ENCODE results near the gene LMAN2. TPM values are rescaled to one million over a fixed set of nuclear protein-coding genes. Genes with fewer than 3 reads are reported as not detected.

LMAN2 gene
- polyA plus RNA-seq, 1 donor (not counting 4 experiments of a cell fraction or from before 2014, with no cell fraction given) = 105 TPM

GRCh38 chr5:177315411-177315810 lies 36.1 kb downstream of the LMAN2 start:
- H3K4me1 ChIP-seq (ENCODE audit: control insufficient read depth, extremely low read depth, insufficient read depth, low read length) = peaks cover 18% of the 10 kb centered on the region
- TF ChIP-seq EZH2 (IDR thresholded peaks at IDR 0.05; ENCODE audit: low read length) = no peak
- TF ChIP-seq, protein P1, sequence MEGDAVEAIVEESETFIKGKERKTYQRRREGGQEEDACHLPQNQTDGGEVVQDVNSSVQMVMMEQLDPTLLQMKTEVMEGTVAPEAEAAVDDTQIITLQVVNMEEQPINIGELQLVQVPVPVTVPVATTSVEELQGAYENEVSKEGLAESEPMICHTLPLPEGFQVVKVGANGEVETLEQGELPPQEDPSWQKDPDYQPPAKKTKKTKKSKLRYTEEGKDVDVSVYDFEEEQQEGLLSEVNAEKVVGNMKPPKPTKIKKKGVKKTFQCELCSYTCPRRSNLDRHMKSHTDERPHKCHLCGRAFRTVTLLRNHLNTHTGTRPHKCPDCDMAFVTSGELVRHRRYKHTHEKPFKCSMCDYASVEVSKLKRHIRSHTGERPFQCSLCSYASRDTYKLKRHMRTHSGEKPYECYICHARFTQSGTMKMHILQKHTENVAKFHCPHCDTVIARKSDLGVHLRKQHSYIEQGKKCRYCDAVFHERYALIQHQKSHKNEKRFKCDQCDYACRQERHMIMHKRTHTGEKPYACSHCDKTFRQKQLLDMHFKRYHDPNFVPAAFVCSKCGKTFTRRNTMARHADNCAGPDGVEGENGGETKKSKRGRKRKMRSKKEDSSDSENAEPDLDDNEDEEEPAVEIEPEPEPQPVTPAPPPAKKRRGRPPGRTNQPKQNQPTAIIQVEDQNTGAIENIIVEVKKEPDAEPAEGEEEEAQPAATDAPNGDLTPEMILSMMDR (optimal IDR thresholded peaks at IDR 0.05 in 1 of 3, IDR thresholded peaks at IDR 0.05 in 1 of 3, conservative IDR thresholded peaks at IDR 0.05 in 1 of 3; ENCODE audit: extremely low read depth in 1 of 3, insufficient read depth in 2 of 3, low read length in 3 of 3) = no peak
- DNase-seq (ENCODE audit: low read depth, low spot score) = no peak
- H3K27ac ChIP-seq (ENCODE audit: control insufficient read depth, insufficient read depth, low read length) = no peak overlapping the region
- dilution Hi-C loops (cut with MboI; ENCODE audit: extremely low pct_ligation_motif_present, low sequenced_read_pairs) = no loop called here
- no peak overlapping the region for H3K4me3 ChIP-seq (ENCODE audit: control insufficient read depth in 2 of 3, extremely low read depth in 1 of 3, insufficient read depth in 2 of 3, low read depth in 1 of 3, low read length in 3 of 3)
- H4K20me1 ChIP-seq (ENCODE audit: control insufficient read depth, extremely low read depth, insufficient read depth, low read length) = no peaks in the 10 kb centered on the region
- no peak overlapping the region for H3K9ac ChIP-seq (ENCODE audit: control insufficient read depth, extremely low read depth, insufficient read depth, low read length)
- no peaks in the 10 kb centered on the region for H3K9me3 ChIP-seq (ENCODE audit: control insufficient read depth, low read depth, low read length)
- no peak overlapping the region for H2AFZ ChIP-seq (ENCODE audit: control insufficient read depth, low read length)
- no peaks in the 10 kb centered on the region for H3K79me2 ChIP-seq (ENCODE audit: control insufficient read depth, insufficient read depth, low read length)
- FAIRE-seq = no peak
- H3K9me1 ChIP-seq (ENCODE audit: control insufficient read depth, extremely low read depth, insufficient read depth, low read length) = peaks cover 3% of the 10 kb centered on the region
- no peaks in the 10 kb centered on the region for H3K27me3 ChIP-seq (ENCODE audit: control insufficient read depth, extremely low read depth, insufficient read depth, low read length)
- H3K4me2 ChIP-seq (ENCODE audit: control insufficient read depth, extremely low read depth, insufficient read depth, low read depth, low read length) = no peak overlapping the region
- H3K36me3 ChIP-seq (ENCODE audit: control insufficient read depth in 2 of 2, extremely low read depth in 1 of 2, insufficient read depth in 2 of 2, low read length in 2 of 2) = no peaks in the 10 kb centered on the region

GRCh38 chr5:177314376-177315342 lies 36.8 kb downstream of the LMAN2 start:
- dilution Hi-C loops (cut with MboI; ENCODE audit: extremely low pct_ligation_motif_present, low sequenced_read_pairs) = no loop called here
- H3K79me2 ChIP-seq (ENCODE audit: control insufficient read depth, insufficient read depth, low read length) = no peaks in the 10 kb centered on the region
- TF ChIP-seq, protein P1 (optimal IDR thresholded peaks at IDR 0.05 in 1 of 3, IDR thresholded peaks at IDR 0.05 in 1 of 3, conservative IDR thresholded peaks at IDR 0.05 in 1 of 3; ENCODE audit: extremely low read depth in 1 of 3, insufficient read depth in 2 of 3, low read length in 3 of 3) = no peak
- no peak for TF ChIP-seq EZH2 (IDR thresholded peaks at IDR 0.05; ENCODE audit: low read length)
- H4K20me1 ChIP-seq (ENCODE audit: control insufficient read depth, extremely low read depth, insufficient read depth, low read length) = no peaks in the 10 kb centered on the region
- H3K27me3 ChIP-seq (ENCODE audit: control insufficient read depth, extremely low read depth, insufficient read depth, low read length) = no peaks in the 10 kb centered on the region
- no peak for DNase-seq (ENCODE audit: low read depth, low spot score)
- H3K9ac ChIP-seq (ENCODE audit: control insufficient read depth, extremely low read depth, insufficient read depth, low read length) = no peak overlapping the region
- H3K36me3 ChIP-seq (ENCODE audit: control insufficient read depth in 2 of 2, extremely low read depth in 1 of 2, insufficient read depth in 2 of 2, low read length in 2 of 2) = no peaks in the 10 kb centered on the region
- no peak for FAIRE-seq
- H3K4me1 ChIP-seq (ENCODE audit: control insufficient read depth, extremely low read depth, insufficient read depth, low read length) = peaks cover 18% of the 10 kb centered on the region
- H3K9me1 ChIP-seq (ENCODE audit: control insufficient read depth, extremely low read depth, insufficient read depth, low read length) = peaks cover 3% of the 10 kb centered on the region
- no peak overlapping the region for H2AFZ ChIP-seq (ENCODE audit: control insufficient read depth, low read length)
- H3K27ac ChIP-seq (ENCODE audit: control insufficient read depth, insufficient read depth, low read length) = no peak overlapping the region
- no peaks in the 10 kb centered on the region for H3K9me3 ChIP-seq (ENCODE audit: control insufficient read depth, low read depth, low read length)
- H3K4me3 ChIP-seq (ENCODE audit: control insufficient read depth in 2 of 3, extremely low read depth in 1 of 3, insufficient read depth in 2 of 3, low read depth in 1 of 3, low read length in 3 of 3) = no peak overlapping the region
- H3K4me2 ChIP-seq (ENCODE audit: control insufficient read depth, extremely low read depth, insufficient read depth, low read depth, low read length) = no peak overlapping the region
